GM19372 (cell line): ENCODE measurements around the gene TMEM14C.
A peak's percentile ranks its signal among the peaks of the same experiment; 100 is the strongest.
"Not testable (repeated sequence)": the region's sequence is repeated elsewhere in the genome, so short reads cannot be mapped to it uniquely, and the experiment has no call there.

Experiments
- ATAC-seq: cut with Tn5 transposase; IDR thresholded peaks from one replicate; pipeline ENCODE4 v1.9.1; 2021; ENCODE audit warnings: mild to moderate bottlenecking, low read depth, moderate library complexity; ENCODE audit not compliant: unreplicated experiment

TMEM14C gene

DNA sequence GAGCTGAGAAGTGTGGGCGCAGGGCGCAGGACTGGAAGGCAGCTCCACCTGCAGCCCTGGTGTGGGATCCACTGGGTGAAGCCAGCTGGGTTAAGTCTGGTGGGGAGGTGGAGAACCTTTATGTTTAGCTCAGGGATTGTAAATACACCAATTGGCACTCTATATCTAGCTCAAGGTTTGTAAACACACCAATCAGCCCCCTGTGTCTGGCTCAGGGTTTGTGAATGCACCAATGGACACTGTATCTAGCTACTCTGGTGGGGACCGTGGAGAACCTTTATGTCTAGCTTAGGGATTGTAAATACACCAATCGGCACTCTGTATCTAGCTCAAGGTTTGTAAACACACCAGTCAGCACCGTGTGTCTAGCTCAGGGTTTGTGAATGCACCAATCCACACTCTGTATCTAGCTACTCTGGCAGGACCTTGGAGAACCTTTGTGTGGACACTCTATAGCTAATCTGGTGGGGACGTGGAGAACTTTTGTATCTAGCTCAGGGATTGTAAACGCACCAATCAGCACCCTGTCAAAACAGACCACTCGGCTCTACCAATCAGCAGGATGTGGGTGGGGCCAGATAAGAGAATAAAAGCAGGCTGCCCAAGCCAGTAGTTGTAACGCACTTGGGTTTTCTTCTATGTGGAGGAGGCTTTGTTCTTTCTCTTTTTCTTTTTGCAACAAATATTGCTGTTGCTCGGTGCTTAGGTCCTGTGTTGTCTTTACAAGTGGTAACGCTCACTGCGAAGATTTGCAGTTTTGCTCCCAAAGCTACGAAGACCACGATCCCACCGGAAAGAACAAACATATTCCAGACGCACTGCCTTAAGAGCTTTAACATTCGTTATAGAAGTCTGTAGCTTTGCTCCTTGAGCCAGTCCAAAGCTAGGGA lies 1.7 kb upstream of the TMEM14C start:
- ATAC-seq: not testable (repeated sequence)

DNA sequence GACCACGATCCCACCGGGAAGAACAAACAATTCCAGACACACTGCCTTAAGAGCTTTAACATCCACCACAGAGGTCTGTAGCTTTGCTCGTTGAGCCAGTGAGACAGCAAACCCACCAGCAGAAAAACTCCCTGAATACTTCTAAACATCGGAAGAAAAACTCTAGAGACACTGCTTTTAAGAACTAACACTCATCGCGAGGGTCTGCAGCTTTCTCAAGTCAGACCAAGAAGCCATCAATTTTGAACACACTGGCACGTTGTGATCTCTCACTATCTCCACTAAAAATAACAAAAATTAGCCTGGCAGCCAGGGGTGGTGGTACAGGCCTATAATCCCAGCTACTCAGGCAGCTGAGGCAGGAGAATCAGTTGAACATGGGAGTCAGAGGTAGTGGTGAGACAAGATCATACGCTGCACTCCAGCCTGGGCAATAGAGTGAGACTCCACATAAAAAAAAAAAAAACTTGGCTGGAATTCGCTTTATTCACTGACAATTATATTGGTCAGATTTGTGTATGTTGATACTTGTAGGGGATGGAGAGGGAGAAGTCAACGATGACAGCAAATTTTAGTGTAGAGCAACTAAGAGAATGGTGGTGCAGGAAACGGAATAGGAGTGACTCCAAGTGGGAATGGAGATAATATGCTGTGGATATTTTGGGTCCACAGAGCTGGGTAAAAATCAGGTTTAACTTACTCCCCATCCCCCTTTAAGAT lies 860 bp upstream of the TMEM14C start:
- no peak for ATAC-seq

DNA sequence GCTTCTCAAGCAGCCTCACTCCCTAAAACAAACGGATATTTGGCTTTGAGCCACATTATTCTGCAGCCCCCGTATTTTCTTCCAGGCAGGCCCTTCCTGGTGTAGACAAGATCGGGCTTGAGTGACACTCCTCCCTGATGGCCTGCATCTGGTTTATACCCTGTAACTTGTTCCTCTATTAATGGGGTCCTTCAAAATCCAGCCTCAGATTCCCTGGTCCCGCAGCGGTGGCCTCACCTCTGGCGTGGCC lies 375 bp upstream of the TMEM14C start:
- no peak for ATAC-seq

DNA sequence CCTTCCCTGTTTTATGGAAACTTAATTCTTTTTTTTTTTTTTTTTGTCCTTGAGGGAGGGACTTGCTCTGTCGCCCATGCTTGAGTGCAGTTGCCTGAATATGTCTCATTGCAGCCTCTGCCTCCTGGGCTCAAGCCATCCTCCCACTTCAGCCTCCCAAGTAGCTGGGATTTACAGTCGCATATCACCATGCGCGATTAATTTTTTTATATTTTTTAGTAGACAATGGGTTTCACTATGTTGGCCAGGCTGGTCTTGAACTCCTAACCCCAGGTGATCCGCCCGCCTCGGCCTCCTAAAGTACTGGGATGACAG lies 654 bp downstream of the TMEM14C start:
- ATAC-seq: no peak

DNA sequence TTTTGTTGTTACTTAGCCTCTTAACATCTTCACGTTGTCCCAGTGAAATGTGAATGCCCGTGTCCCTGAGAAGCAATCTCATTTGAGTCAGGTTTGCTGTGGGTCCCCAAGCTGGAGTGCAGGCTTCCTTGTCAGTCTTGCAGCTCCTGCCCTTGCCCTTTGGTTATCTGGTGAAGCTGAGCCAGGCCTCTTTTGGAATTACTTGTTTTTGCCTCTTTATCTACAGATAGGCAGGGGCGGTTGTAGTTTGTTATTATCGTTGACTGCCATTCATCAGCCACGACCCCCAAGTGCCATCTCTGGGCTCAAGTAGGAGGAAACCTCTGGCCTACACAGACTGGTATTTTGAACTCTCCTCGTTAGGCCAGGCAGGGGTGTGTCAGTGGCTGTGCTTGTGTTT lies 2.2 kb downstream of the TMEM14C start:
- ATAC-seq: no peak

DNA sequence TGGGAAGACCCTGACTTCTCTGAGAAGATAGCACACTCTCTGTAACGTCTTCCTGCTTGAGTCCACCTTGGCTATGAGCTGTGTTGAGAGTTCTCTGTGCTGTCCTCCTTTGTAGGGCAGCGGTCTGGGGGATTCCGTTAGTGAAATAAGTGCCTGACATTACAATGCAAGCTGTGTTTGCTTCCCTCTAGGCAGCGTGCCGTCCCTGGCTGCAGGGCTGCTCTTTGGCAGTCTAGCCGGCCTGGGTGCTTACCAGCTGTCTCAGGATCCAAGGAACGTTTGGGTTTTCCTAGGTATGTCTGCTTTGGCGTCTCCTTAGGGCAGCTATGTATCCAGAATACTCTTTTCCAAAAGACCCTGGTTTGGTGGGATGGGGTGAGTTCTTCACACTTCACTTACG lies 2.8 kb downstream of the TMEM14C start:
- ATAC-seq: no peak

DNA sequence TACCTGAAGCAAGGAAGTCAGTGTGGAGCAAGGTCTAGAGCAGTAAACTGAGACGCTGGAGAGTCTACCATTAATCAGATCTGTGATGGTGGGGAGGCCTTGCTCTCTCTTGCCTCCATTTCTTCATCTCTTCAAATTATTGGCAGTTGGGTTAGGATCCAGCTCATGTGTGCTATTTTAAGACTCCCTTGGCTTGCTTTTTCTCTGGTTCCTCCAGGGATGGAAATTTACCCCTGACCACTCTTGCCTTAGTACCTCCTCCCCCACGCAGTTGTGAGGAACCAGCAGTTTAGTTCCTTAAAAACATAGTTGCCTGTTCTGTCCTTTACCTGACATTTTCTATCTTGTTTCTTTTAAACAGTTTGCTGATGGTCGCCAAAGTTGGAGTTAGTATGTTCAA lies 7.4 kb downstream of the TMEM14C start:
- no peak for ATAC-seq

DNA sequence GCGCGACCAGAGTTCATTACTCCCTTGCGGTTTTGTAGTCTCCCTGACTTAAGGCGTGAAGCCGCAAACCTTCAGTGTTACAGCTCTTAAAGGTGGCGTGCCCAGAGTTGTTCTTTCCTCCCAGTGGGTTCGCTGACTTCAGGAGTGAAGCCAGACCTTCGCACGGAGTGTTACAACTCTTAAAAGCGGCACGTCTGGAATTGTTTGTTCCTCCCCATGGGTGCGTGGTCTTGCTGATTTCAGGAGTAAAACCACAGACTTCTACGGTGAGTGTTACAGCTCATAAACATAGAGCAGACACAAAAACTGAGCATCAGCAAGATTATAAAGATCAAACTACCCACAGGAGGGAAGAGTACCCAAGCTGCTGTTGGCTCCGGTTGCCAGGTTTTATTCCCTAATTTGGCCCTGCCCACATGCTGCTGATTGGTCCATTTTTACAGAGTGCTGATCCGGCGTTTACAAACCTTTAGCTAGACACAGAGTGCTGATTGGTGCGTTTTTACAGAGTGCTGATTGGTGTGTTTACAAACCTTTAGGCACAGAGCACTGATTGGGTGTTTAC lies 10.4 kb downstream of the TMEM14C start:
- ATAC-seq: no peak

DNA sequence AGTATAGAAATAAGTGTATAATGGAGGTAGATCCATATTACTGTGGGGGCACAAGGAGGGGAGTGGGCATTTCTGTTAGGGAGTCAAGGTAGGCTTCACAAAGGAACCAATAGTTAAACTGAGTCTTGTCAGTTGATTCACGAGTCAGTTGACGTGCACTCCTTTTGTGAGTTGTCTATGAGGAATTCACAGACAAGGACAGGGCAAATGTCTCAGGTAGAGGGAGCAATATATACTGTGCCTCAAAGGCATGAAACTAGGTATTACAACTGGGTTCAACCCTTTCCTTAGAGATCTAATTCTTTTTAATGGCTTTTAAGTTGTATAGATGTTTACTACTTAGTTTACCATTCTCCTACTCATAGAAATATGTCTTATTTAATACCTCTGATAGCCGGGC lies 11.0 kb downstream of the TMEM14C start:
- ATAC-seq: no peak

DNA sequence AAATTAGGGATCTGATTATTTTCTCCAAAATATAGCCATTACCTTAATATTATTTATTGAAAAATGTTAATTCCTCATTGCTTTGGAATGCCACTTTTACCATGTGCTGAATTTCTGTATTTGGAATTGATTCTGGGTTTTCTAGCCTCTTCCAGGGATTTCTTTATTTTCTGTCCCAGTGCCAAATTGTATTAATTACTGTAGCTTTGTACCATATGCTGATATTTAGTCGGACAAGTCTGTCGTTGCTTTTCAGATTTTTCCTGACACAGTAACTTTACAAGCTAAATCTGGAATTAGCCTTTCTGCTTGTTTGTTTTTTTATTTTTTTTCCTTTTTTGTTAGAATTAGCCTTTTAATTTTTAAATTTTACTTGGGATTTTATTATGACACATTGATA lies 13.9 kb downstream of the TMEM14C start:
- no peak for ATAC-seq

DNA sequence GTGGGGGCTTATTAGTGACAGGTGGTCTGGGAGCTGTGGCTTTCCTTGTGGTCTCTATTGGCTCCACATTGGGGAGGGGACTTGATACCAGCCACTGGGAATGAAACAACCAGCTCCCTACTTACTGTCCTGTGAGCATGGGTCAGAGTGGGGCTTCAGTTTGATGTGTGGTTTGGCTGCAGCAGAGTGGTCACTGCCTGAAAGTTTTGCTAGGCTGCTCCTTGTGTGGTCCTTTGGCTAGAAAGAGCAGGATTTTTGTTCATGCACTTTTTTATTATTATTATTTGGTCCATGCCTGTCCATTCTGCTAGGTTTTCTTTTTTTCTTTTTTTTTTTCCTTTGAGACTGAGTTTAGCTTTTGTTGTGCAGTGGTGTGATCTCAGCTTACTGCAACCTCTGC lies 17.2 kb downstream of the TMEM14C start:
- no peak for ATAC-seq

DNA sequence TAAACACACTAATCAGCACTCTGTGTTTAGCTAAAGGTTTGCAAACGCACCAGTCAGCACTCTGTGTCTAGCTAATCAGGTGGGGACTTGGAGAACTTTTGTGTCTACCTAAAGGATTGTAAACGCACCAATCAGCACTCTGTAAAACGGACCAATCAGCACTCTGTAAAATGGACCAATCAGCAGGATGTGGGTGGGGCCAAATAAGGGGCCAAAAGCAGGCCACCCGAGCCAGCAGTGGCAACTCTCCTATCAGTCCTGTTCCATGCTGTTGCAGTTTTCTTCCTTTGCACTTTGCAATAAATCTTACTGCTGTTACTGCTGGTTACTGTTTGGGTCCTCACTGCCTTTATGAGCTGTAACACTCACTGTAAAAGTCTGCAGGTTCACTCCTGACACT lies 18.8 kb downstream of the TMEM14C start:
- ATAC-seq: not testable (repeated sequence)

DNA sequence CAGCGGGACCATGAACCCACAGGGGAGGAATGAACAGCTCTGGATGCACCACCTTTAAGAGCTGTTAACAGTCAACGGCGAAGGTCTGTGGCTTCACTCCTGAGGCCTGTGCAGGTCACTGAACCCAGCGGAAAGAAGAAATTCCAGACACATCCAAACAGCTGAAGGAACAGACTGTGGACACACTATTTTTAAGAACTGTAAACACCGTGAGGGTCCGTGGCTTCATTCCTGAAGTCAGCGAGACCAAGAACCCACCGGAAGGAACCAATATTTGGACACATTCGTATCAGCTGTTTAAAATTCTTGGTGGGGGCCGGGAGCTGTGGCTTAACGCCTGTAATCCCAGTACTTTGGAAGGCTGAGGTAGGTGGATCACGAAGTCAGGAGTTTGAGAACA lies 19.4 kb downstream of the TMEM14C start:
- no peak for ATAC-seq

DNA sequence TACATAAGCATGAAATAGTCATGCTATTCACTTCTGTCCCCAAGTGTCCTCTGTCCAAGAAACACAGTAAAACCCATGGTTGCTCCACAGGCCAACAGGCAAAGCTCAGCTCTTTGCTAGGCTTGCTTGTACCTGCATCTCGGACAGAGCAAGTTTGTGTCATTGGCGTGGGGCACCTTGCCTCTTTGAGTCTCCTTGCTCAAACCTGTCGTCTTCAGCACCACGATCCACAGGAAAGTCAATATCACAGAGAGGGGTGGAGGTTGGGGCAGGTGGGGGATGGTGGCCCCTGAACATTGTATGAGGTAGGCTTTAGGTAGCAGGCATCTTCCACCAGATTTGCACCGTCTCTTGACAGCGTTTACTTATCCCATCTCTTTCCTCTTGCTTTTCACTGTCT lies 20.6 kb downstream of the TMEM14C start:
- no peak for ATAC-seq

DNA sequence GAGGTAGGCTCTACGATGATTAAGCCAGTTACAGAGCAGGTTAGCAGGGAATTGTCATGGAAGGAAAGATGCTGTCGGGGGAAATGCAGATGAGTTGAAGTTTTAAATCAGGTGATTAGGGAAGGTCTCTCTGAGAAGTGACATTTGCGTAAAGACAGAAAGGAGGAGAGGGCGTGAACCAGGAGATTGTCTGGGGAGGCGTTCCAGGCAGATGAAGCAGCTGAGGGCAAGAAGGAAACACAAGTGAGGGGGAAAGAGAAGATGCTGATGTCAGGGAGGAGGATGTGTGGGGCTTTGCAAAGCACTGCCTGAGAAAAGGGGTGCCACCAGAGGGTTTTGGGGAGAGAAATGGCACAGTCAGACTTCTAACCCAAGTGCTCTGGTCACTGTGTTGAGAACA lies 22.2 kb downstream of the TMEM14C start:
- no peak for ATAC-seq

DNA sequence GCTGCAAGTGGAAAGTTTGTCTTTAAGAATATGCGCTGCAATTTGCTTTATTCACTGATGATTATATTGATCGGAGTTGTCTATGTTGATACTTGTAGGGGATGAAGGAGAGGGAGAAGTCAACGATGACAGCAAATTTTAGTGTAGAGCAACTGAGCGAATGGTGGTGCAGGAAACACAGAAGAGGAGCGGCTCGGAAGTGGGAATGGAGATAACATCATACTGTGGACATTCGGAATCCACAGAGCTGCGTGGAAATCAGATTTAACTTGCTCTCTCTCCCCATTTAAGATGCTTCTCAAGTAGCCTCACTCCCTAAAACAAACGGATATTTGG lies 24.0 kb downstream of the TMEM14C start:
- no peak for ATAC-seq

DNA sequence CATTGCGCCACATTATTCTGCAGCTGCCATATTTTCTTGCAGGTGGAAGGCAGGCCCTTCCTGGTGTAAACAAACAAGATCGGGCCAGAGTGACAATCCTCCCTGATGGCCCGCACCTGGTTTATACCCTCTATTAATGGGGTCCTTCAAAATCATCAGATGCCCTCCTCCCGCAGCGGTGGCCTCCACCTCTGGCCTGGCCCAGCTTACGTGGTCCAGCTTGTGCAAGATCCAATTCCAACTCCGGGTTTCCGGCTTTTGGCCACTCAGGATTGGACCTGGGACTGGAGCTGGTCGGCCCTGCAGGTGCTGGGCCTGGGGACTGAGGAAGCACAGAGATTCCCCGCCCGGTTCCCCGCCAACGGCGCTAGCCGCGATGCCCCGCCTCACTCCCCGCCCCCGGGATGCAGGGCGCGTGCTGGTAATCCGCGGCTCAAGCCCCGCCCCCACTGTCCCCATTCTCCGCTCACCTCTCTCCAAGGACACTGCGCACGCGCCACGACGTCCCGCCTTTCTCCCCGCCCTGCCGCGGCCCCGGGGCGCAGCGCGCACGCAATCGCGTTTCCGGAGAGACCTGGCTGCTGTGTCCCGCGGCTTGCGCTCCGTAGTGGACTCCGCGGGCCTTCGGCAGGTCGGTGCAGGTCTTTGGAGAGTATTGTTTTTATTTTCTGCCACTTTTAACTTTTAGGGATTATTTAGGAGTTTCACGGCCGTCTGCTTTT lies 24.5 kb downstream of the TMEM14C start, which contains the start of gene TMEM14B:
TMEM14B (plus strand) TSS at position 555 of the 722 bp plus-strand sequence. CDS start 1,441 bp downstream, outside the sequence.
- peak; percentile 95 for ATAC-seq

DNA sequence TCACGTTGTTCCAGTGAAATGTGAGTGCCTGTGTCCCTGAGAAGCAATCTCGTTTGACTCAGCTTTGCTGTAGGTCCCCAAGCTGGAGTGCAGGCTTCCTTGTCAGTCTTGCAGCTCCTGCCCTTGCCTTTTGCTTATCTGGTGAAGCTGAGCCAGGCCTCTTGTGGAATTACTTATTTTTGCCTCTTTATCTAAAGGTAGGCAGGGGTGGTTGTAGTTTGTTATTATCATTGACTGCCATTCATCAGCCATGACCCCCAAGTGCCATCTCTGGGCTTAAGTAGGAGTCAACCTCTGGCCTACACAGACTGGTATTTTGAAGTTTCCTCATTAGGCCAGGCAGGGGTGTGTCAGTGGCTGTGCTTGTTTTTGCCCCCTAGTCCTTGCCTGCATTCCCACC lies 26.9 kb downstream of the TMEM14C start:
- no peak for ATAC-seq

DNA sequence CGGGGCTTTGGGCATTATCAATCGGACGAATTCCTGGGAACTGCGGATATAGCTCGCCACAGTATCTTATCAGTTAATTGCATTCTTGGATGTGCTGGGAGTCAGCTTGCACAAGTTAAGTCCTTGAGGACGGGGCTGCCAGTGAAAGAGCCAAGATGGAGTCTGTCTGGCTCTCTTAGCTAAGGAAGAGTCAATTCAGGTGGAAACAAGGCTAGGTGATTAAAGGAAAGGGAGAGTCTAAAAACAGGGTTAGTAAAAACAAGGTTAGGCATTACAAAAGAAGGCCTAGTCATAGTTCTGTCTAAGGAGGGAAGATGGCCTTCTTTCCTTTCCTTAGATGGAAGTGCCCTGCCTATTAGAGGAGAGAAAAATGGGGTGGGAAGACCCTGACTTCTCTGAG lies 27.7 kb downstream of the TMEM14C start:
- not testable (repeated sequence) for ATAC-seq

DNA sequence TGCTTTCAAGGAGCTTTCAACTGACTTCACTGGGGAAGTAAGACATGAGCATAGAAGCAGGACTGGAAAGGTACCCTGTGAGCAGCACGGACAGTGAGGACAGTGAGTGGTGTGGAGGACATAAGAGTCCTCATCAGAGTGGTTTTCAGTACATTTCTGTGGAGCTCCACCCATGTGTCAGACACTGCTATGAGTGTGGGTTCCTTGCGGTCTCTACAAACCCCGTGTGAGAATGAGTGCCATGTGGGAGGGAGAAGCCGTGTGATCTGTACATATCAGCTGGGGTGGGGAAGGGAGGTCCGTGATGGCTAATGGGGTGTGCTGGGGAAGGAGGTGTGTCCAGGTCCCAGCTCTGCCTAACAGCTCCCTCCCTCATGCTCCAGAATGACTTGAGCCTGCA lies 28.9 kb downstream of the TMEM14C start:
- not testable (repeated sequence) for ATAC-seq

DNA sequence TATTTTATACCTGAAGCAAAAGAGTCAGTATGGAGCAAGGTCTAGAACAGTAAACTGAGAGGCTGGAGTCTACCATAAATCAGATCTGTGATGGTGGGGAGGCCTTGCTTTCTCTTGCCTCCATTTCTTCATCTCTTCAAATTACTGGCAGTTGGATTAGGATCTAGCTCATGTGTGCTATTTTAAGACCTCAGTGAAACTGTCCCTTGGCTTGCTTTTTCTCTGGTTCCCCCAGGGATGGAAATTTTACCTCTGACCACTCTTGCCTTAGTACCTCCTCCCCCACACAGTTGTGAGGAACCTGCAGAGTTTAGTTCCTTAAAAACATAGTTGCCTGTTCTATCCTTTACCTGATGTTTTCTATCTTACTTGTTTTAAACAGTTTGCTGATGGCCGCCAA lies 33.2 kb downstream of the TMEM14C start:
- no peak for ATAC-seq
